Panc1 (cell line): ENCODE results near the gene POU2F1. TPM values are rescaled to one million over a fixed set of nuclear protein-coding genes. Genes with fewer than 3 reads are reported as not detected.

ENCODE experiments used
- ATAC-seq: fragments of 200-7000 bp; cut with Tn5 transposase; 2 replicates; pipeline ENCODE4 v1.9.1; 2020; ENCODE audit warnings: mild to moderate bottlenecking, moderate library complexity
- BruUV-seq: library from RNA; stranded (reverse); fragments of 400-500 nt; replicated peaks from 2 replicates; lab custom pipeline; 2021; lab: Mats Ljungman, UMichigan
- CTCF ChIA-PET: fragments of 300-600 bp; sonication (Branson Sonifier 250); formaldehyde crosslinking; loops from one replicate; lab custom pipeline; 2022; ENCODE audit warnings: antibody characterized with exemption; lab: Charles Lee
- POLR2A ChIA-PET: fragments of 300-600 bp; sonication (Branson Sonifier 250); formaldehyde crosslinking; loops from one replicate; lab custom pipeline; 2022; ENCODE audit warnings: antibody characterized with exemption; lab: Charles Lee
- DNase-seq: peaks from one replicate; pipeline ENCODE4 v3.0.0-alpha.2; 2010; ENCODE audit warnings: low read depth, low spot score
- H3K27ac ChIP-seq: 2 replicates; pipeline ENCODE4 v1.5.1; 2011; ENCODE audit warnings: mild to moderate bottlenecking, low read length, inconsistent platforms
- H3K27me3 ChIP-seq: fragments of 200-500 bp; sonication (Bioruptor generic); 2 replicates; pipeline ENCODE4 v1.6.0; 2014; ENCODE audit warnings: low read length, inconsistent platforms; ENCODE audit not compliant: control insufficient read depth, insufficient read depth
- H3K36me3 ChIP-seq: fragments of 200-500 bp; sonication (Bioruptor generic); 2 replicates; pipeline ENCODE4 v1.5.1; 2014; ENCODE audit warnings: inconsistent platforms, mild to moderate bottlenecking, low read length, moderate library complexity; ENCODE audit not compliant: control insufficient read depth, insufficient read depth
- H3K4me1 ChIP-seq: 2 replicates; pipeline ENCODE4 v1.5.1; 2011; ENCODE audit warnings: inconsistent platforms, mild to moderate bottlenecking, low read length, moderate library complexity; ENCODE audit not compliant: control insufficient read depth, insufficient read depth
- H3K4me3 ChIP-seq, 2 experiments: 2 replicates each; pipeline ENCODE4 v1.5.1; 2011 to 2012; ENCODE audit warnings: low read depth in 2 of 2, low read length in 2 of 2, mild to moderate bottlenecking in 2 of 2, inconsistent platforms in 1 of 2, moderate library complexity in 1 of 2
- H3K9me3 ChIP-seq: fragments of 200-500 bp; sonication (Bioruptor generic); 2 replicates; pipeline ENCODE4 v1.5.1; 2014; ENCODE audit warnings: low read depth, mild to moderate bottlenecking, inconsistent platforms, low read length, moderate library complexity; ENCODE audit not compliant: control insufficient read depth, insufficient read depth
- POLR2AphosphoS5 ChIP-seq: IDR thresholded peaks from 2 replicates; pipeline ENCODE4 v1.6.1; 2012; ENCODE audit warnings: mild to moderate bottlenecking, low read depth, low read length, moderate library complexity
- SIN3A ChIP-seq: IDR thresholded peaks from 2 replicates; pipeline ENCODE4 v1.6.1; 2012; ENCODE audit warnings: low read depth, mild to moderate bottlenecking, low read length, moderate library complexity, borderline replicate concordance; ENCODE audit not compliant: insufficient read depth
- TCF7L2 ChIP-seq: IDR thresholded peaks from 2 replicates; pipeline ENCODE4 v1.6.1; 2011; ENCODE audit warnings: mild to moderate bottlenecking, low read depth, low read length, inconsistent platforms
- in situ Hi-C: cut with HindIII; loops from 2 replicates; pipeline ENCODE4 v1.10.0; 2016; ENCODE audit warnings: low sequenced_read_pairs, low pct_unique_long_range_greater_than_20kb
- intact Hi-C: fragments of 100-400 bp; cut with micrococcal nuclease; formaldehyde crosslinking; loops from one replicate; pipeline ENCODE4 v1.10.0; 2022; ENCODE audit not compliant: unreplicated experiment
- total RNA-seq: library from RNA; stranded (reverse); gene quantifications from one replicate; pipeline ENCODE4 v1.2.1, GENCODE V29; 2021; ENCODE audit not compliant: unreplicated experiment
- TF ChIP-seq, protein P1 (sequence below), 2 experiments: IDR thresholded peaks; 2 replicates each; pipeline ENCODE4 v1.6.1; 2011 to 2012; ENCODE audit warnings: low read depth in 2 of 2, control low read depth in 1 of 2, low read length in 1 of 2, mild to moderate bottlenecking in 1 of 2, moderate library complexity in 1 of 2; ENCODE audit not compliant: insufficient read depth in 1 of 2
- TF ChIP-seq, protein P2 (sequence below): fragments of 450-650 bp; IDR thresholded peaks from 2 replicates; pipeline ENCODE4 v1.5.1; 2017; ENCODE audit warnings: mild to moderate bottlenecking

POU2F1 gene
- total RNA-seq, 1 experiment from 2014 or later = 17.1 TPM

DNA sequence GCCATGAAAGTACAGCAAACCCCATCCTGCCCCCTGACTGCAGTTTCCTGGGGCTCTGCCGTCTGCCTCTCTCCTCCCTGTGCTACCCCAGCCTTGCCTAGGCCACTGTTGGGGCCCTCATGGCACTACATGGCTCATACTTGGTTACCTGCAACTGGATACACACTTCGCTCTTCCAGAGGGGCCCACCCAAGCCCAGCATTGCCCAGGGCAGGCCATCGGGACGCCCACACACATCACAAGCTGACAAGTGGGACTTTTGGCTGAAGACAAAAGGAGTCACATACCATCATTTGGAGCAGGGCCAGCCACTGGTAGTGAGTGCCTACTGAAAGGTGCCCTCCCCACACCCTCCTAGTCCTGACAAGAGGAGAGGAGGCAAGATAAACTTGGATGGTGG, 214.8 kb downstream of the POU2F1 start:
- no TSS peak for BruUV-seq
- no peaks in the 10 kb centered on the region for H3K4me1 ChIP-seq
- no peaks in the 10 kb centered on the region for H3K9me3 ChIP-seq
- DNase-seq (no peak), ATAC-seq (no peak)
- TF ChIP-seq SIN3A (no peak), POLR2AphosphoS5 (no peak), TCF7L2 (no peak)
- TF ChIP-seq, protein P1, sequence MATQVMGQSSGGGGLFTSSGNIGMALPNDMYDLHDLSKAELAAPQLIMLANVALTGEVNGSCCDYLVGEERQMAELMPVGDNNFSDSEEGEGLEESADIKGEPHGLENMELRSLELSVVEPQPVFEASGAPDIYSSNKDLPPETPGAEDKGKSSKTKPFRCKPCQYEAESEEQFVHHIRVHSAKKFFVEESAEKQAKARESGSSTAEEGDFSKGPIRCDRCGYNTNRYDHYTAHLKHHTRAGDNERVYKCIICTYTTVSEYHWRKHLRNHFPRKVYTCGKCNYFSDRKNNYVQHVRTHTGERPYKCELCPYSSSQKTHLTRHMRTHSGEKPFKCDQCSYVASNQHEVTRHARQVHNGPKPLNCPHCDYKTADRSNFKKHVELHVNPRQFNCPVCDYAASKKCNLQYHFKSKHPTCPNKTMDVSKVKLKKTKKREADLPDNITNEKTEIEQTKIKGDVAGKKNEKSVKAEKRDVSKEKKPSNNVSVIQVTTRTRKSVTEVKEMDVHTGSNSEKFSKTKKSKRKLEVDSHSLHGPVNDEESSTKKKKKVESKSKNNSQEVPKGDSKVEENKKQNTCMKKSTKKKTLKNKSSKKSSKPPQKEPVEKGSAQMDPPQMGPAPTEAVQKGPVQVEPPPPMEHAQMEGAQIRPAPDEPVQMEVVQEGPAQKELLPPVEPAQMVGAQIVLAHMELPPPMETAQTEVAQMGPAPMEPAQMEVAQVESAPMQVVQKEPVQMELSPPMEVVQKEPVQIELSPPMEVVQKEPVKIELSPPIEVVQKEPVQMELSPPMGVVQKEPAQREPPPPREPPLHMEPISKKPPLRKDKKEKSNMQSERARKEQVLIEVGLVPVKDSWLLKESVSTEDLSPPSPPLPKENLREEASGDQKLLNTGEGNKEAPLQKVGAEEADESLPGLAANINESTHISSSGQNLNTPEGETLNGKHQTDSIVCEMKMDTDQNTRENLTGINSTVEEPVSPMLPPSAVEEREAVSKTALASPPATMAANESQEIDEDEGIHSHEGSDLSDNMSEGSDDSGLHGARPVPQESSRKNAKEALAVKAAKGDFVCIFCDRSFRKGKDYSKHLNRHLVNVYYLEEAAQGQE (IDR thresholded peaks at IDR 0.05; ENCODE audit: insufficient read depth in 1 of 2, low read depth in 2 of 2, low read length in 1 of 2) = no peak
- TF ChIP-seq, protein P2, sequence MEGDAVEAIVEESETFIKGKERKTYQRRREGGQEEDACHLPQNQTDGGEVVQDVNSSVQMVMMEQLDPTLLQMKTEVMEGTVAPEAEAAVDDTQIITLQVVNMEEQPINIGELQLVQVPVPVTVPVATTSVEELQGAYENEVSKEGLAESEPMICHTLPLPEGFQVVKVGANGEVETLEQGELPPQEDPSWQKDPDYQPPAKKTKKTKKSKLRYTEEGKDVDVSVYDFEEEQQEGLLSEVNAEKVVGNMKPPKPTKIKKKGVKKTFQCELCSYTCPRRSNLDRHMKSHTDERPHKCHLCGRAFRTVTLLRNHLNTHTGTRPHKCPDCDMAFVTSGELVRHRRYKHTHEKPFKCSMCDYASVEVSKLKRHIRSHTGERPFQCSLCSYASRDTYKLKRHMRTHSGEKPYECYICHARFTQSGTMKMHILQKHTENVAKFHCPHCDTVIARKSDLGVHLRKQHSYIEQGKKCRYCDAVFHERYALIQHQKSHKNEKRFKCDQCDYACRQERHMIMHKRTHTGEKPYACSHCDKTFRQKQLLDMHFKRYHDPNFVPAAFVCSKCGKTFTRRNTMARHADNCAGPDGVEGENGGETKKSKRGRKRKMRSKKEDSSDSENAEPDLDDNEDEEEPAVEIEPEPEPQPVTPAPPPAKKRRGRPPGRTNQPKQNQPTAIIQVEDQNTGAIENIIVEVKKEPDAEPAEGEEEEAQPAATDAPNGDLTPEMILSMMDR = no peak
- POLR2A ChIA-PET = no interaction called here
- no peaks in the 10 kb centered on the region for H3K27me3 ChIP-seq
- in situ Hi-C loops (no loop called here), intact Hi-C loops (no loop called here)
- no peak overlapping the region for H3K27ac ChIP-seq
- no peak overlapping the region for H3K4me3 ChIP-seq
- H3K36me3 ChIP-seq = no peaks in the 10 kb centered on the region
- CTCF ChIA-PET = no interaction called here

DNA sequence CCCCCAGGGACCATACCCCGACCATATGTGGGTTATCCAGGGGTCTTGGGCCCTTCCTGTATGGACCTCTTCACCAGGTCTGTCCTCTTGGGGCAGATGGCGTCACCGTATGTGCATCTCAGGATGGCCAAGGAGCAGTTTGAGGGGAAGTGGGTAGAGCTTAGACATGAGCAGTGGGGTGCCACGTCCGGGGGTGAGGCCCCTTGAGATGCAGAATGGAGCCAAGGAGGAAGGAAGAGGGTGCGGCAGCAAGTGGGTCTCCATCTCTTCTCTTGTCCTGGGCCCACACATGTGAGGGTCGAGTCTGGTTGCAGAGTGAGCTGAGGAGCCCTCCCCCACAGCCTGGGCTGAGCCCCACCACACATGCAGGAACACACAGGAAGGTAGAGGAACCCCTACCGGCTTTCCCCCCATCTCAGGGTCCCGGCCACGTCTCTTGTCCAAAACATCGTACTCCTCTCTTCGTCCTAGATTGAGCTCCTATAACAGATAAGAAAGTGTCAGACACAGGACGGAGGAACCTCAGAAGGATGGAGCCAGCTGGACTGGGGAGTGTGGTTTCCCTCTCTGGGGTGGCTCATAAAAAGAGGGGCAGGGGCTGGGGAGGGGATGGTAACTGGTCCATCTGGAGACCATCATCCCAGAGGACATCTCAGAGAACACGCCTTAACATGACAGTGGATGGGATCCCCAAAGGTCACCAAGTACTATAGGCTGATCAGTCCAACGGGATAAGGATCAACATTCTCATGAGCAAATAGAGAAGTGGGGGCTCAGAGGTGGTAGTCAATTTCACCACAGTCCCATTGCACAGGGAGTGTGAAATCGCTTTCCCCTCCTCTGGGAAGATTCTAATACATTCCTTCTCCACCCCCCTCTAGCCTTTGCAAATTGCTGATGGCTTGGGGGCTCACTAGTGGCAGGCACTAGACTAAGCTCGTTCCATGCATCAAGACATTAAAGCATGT, 217.8 kb downstream of the POU2F1 start:
- ChIA-PET CTCF (interaction anchor here (0.5 to 0.6 kb wide), 3 partner anchors 21 to 379 kb away, joined by 6 to 10 read pairs (median 8); no protein-coding TSS in a partner anchor), POLR2A (no interaction called here)
- H3K4me3 ChIP-seq = no peak overlapping the region; a peak in 1 of 4 replicates
- no peak for DNase-seq
- intact Hi-C loops (no loop called here), in situ Hi-C loops (no loop called here)
- no peaks in the 10 kb centered on the region for H3K36me3 ChIP-seq
- no TSS peak for BruUV-seq
- no peak for ATAC-seq
- H3K27ac ChIP-seq = no peak overlapping the region
- TF ChIP-seq POLR2AphosphoS5 = no peak
- no peak for TF ChIP-seq TCF7L2
- TF ChIP-seq SIN3A = no peak
- no peaks in the 10 kb centered on the region for H3K27me3 ChIP-seq
- no peaks in the 10 kb centered on the region for H3K9me3 ChIP-seq
- no peaks in the 10 kb centered on the region for H3K4me1 ChIP-seq
